Adrenal gland (tissue), 12 donors: ENCODE data around the gene NPAS4. TPM values are rescaled to one million over a fixed set of nuclear protein-coding genes. Genes with fewer than 3 reads are reported as not detected.

ENCODE experiments used
- DNase-seq, 7 donors: peaks; one replicate each; pipeline ENCODE4 v3.0.0-alpha.2; 2019 to 2020
- H3K27ac ChIP-seq, 5 donors: fragments of 200-600 bp; sonication (generic) in 4 of 5; 1 replicate in 3 of 5; 2 replicates in 2 of 5; pipeline versions ENCODE4 v1.5.1 to v1.8.0; 2016 to 2020; ENCODE audit warnings: mild to moderate bottlenecking in 1 of 5
- H3K27me3 ChIP-seq: fragments of 200-600 bp; 2 replicates; pipeline ENCODE4 v1.8.0; 2021
- H3K36me3 ChIP-seq, 2 donors: fragments of 200-600 bp; replicated peaks in 1 of 2; 1 replicate in 1 of 2; 2 replicates in 1 of 2; pipeline versions ENCODE4 v1.5.1 to v1.8.0; 2018 to 2022
- H3K4me1 ChIP-seq, 2 donors: fragments of 200-600 bp; replicated peaks in 1 of 2; 1 replicate in 1 of 2; 2 replicates in 1 of 2; pipeline versions ENCODE4 v1.5.1 to v1.8.0; 2018 to 2021
- H3K4me3 ChIP-seq, 4 donors: fragments of 200-600 bp; sonication (generic) in 3 of 4; one replicate each; pipeline ENCODE4 v1.5.1; 2016 to 2018
- H3K9me3 ChIP-seq, 3 donors: fragments of 200-600 bp; sonication (generic) in 1 of 3; replicated peaks in 1 of 3; 1 replicate in 2 of 3; 2 replicates in 1 of 3; pipeline versions ENCODE4 v1.5.1 to v1.8.0; 2016 to 2021
- POLR2A ChIP-seq, 2 donors: fragments of 450-650 bp; IDR thresholded peaks; one replicate each; pipeline ENCODE4 v1.6.1; 2017; ENCODE audit warnings: antibody characterized with exemption in 2 of 2, mild to moderate bottlenecking in 2 of 2, moderate library complexity in 1 of 2
- WGBS, 4 donors: extraction: QIAGEN DNeasy Blood & Tissue Kit in 2 of 4; methylation state at CpG; one replicate each; pipeline versions ENCODE4 v1.1.5 to v1.1.7; 2013 to 2017; 5-methylcytosine and 5-hydroxymethylcytosine counted together
- intact Hi-C, 2 donors: fragments of 100-400 bp; cut with DNase I; formaldehyde crosslinking; loops; one replicate each; pipeline versions ENCODE4 v1.14.1 to v1.15.0; 2022 to 2023
- polyA plus RNA-seq, 3 donors: library from polyadenylated mRNA; stranded (reverse); fragments of 200-250 nt in 2 of 3; fragments of 350-450 nt in 1 of 3; fragmentation: Illumina TruSeq in 1 of 3; extraction: RNeasy Lipid Tissue Mini Kit (QIAGEN cat#74804) in 1 of 3; gene quantifications; one replicate each; pipeline ENCODE4 v1.2.3, GENCODE V29; 2013 to 2014
- total RNA-seq, 9 donors: library from RNA; depleted of rRNA in 4 of 9; stranded (reverse); fragments of >200 nt in 4 of 9; fragments of 120-200 nt in 1 of 9; fragmentation: NEBNext Ultra II Directional in 1 of 9; extraction: Animal tissue kit (Norgen Biotek cat#: 25700) in 1 of 9; gene quantifications; one replicate each; pipeline versions ENCODE4 v1.1.0 to v1.2.4, GENCODE V29; 2013 to 2023
- TF ChIP-seq, protein P1 (sequence below), 6 experiments: fragments of 450-650 bp in 4 of 6; fragments of 200-600 bp in 2 of 6; sonication (generic) in 1 of 6; IDR thresholded peaks; 1 replicate in 5 of 6; 2 replicates in 1 of 6; pipeline versions ENCODE4 v1.5.1 to v1.8.0; 2016 to 2021; ENCODE audit warnings: antibody characterized with exemption in 6 of 6, mild to moderate bottlenecking in 2 of 6, moderate library complexity in 1 of 6
- donor health status: healthy with polysubstance abuse.
- donor health status: Bipolar disorder and iron deficiency.
- donor health status: DM: yes; HTN: yes; CAD: no.
- donor health status: DM: no; HTN: no; CAD: no.
- donor health status: DM: no; HTN: no; CAD: no.
- donor health status: DM: yes; HTN: yes; CAD: no.

The NPAS4 gene
- total and polyA plus RNA-seq, 12 donors, result 0.06 to 0.72 (median 0.36) TPM; not detected in 6

DNA sequence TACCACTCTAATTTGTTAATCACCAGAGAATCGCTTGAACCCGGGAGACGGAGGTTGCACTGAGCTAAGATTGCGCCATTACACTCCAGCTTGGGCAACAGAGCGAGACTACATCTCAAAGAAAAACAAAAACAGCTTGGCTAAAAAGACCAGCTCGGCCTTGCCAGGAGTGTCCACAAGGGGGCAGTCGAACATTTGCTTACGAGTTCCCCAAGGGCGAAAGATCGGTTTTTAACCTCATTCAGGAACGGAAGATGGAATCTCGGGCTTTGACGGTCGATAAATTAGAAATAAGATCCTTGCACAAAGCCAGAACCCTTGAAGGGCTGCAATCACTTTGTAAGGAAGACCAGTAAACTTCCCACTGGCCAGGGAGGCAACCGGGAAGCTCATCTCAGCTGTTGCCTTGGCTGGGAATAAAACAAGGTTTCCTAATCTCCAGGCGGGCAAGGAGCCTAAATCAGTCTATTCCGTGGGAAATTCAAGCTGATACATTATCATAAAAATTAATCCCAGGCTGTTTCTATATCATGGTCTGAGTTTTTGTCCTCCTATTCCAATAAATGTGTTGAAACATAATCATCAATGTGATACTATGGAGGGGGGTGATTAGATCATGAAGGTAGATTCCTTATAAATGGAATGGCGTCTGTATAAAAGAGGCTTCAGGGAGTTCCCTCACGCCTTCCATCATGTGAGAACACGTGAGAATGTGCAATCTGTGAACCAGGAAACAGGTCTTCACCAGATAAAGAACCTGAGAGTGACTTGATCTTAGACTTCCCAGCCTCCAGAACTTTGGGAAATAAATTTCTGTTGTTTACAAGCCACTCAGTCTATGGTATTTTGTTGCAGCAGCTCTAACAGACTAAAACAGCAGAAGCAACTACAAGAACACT, 34.4 kb upstream of the NPAS4 start:
- DNase-seq, result peak; percentile 80 to 96 (median 89)
- H3K4me1 ChIP-seq, result peaks cover 0 to 5% of the 10 kb centered on the region in 2 donors
- H3K27ac ChIP-seq, result no peak overlapping the region
- H3K27me3 ChIP-seq, result no peaks in the 10 kb centered on the region
- intact Hi-C loops, result no loop called here
- 7 to 10% (median 8%) methylated on average over 17 to 20 of the region's 20 CpGs for WGBS, 4 donors
- no peaks in the 10 kb centered on the region for H3K36me3 ChIP-seq
- peak overlapping the region in 1 of 4 donors; percentile 28 for H3K4me3 ChIP-seq
- TF ChIP-seq, protein P1, sequence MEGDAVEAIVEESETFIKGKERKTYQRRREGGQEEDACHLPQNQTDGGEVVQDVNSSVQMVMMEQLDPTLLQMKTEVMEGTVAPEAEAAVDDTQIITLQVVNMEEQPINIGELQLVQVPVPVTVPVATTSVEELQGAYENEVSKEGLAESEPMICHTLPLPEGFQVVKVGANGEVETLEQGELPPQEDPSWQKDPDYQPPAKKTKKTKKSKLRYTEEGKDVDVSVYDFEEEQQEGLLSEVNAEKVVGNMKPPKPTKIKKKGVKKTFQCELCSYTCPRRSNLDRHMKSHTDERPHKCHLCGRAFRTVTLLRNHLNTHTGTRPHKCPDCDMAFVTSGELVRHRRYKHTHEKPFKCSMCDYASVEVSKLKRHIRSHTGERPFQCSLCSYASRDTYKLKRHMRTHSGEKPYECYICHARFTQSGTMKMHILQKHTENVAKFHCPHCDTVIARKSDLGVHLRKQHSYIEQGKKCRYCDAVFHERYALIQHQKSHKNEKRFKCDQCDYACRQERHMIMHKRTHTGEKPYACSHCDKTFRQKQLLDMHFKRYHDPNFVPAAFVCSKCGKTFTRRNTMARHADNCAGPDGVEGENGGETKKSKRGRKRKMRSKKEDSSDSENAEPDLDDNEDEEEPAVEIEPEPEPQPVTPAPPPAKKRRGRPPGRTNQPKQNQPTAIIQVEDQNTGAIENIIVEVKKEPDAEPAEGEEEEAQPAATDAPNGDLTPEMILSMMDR (IDR thresholded peaks at IDR 0.05), result peak; percentile 68 to 95 (median 76)
- TF ChIP-seq POLR2A (IDR thresholded peaks at IDR 0.05), result no peak
- H3K9me3 ChIP-seq, result no peaks in the 10 kb centered on the region

DNA sequence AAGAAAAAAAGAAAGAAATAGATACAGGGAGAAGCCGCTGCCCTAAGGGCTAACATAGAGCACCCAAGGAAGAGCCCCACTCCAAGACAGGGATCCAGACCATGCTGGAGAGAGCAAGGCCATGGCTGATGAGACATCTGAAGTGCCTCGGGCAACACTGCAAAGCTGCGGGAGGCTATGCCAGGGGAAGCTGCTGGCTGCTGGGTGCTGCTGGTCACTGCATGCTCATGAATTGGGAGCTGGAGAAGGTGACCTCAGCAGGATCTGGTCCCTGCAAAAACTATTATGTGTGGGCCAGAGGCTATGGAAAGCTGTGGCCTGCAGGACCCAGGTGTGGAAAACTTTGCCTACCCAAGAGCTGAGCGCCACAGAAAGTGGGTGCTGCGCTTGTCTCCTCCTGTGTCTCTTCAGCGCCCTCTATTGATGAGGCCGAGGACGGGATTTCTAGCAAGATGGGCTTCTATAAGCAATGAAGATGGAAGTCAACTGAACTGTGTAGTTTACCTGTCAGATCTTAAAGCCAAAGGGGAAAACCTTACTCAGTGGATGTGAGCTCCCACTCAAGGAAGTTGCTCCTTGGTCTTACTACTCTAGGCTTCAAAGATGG, 32.0 kb upstream of the NPAS4 start:
- peak; percentile 58 to 82 (median 74) for DNase-seq
- Histone ChIP-seq H3K4me1 (peaks cover 0 to 5% of the 10 kb centered on the region in 2 donors), H3K9me3 (no peaks in the 10 kb centered on the region), H3K36me3 (no peaks in the 10 kb centered on the region), H3K27ac (no peak overlapping the region), H3K4me3 (no peak overlapping the region), H3K27me3 (peaks cover 6% of the 10 kb centered on the region)
- 19 to 30% (median 25%) methylated on average over 6 to 8 of the region's 8 CpGs for WGBS, 4 donors
- no peak for TF ChIP-seq POLR2A (IDR thresholded peaks at IDR 0.05)
- TF ChIP-seq, protein P1 (IDR thresholded peaks at IDR 0.05), result peak; percentile 43 to 64 (median 54)
- intact Hi-C loops, result no loop called here

DNA sequence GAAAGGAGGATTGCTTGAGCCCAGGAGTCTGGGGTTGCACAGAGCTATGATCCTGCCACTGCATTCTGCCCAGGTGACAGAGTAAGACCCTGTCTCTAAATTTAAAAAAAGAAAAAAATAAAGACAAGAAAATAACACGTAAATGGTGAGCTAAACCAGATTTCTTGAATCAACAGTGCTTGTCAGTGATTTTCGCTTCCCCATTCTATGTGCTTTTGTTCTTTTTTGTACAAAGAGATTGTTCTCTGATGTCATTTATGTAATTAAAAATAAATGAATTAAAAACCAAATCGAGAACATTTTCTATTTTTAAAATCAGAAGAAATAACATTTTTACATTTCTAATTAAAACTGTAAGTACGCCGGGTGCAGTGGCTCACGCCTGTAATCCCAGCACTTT, 29.5 kb upstream of the NPAS4 start:
- no peak overlapping the region for H3K4me3 ChIP-seq
- no peaks in the 10 kb centered on the region for H3K9me3 ChIP-seq
- intact Hi-C loops, result no loop called here
- no peak for DNase-seq
- H3K36me3 ChIP-seq, result no peaks in the 10 kb centered on the region
- peaks cover 10% of the 10 kb centered on the region for H3K27me3 ChIP-seq
- 62 to 69% (median 68%) methylated on average over 6 of the region's 6 CpGs for WGBS, 4 donors
- H3K27ac ChIP-seq, result no peak overlapping the region
- TF ChIP-seq, protein P1 (IDR thresholded peaks at IDR 0.05), result no peak
- TF ChIP-seq POLR2A (IDR thresholded peaks at IDR 0.05), result no peak
- H3K4me1 ChIP-seq, result peaks cover 0 to 4% of the 10 kb centered on the region in 2 donors

DNA sequence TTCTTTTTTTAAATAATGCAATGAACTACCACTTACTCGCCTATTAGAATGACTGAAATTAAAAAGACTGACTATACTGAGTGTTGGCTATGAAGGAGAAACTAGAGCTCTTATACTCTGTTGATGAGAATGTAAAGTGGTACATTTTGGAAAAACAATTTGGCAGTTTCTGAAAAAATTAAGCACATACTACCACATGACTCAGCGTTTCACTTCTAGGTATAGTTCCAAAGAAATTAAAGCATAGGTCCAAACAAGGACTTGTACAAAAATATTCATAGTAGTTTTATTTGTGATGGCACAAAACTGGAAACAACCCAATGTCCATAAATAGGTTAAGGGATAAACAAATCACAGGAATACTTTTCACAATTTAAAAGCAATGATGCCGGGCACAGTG, 26.9 kb upstream of the NPAS4 start:
- no peaks in the 10 kb centered on the region for H3K36me3 ChIP-seq
- no peaks in the 10 kb centered on the region for H3K9me3 ChIP-seq
- no peak overlapping the region for H3K27ac ChIP-seq
- DNase-seq, result no peak
- intact Hi-C loops, result no loop called here
- H3K27me3 ChIP-seq, result peaks cover 10% of the 10 kb centered on the region
- WGBS, 4 donors, result 74 to 84% (median 76%) methylated on average over 3 of the region's 3 CpGs
- H3K4me3 ChIP-seq, result no peak overlapping the region
- no peak for TF ChIP-seq POLR2A (IDR thresholded peaks at IDR 0.05)
- TF ChIP-seq, protein P1 (IDR thresholded peaks at IDR 0.05), result no peak
- no peaks in the 10 kb centered on the region for H3K4me1 ChIP-seq
